ENCODE results near the gene TBC1D4. TPM values are rescaled to one million over a fixed set of nuclear protein-coding genes. Genes with fewer than 3 reads are reported as not detected.

TBC1D4 gene
- total RNA-seq, 1 experiment from 2014 or later: 5.5 TPM

GRCh38 chr13:75341028-75341427 lies 140.9 kb downstream of the TBC1D4 start:
- in situ Hi-C loops (cut with HindIII; ENCODE audit: low pct_unique_long_range_greater_than_20kb, low sequenced_read_pairs): no loop called here
- Histone ChIP-seq H3K4me1 (ENCODE audit: control insufficient read depth, insufficient read depth, low read length) (no peaks in the 10 kb centered on the region), H3K4me3 (ENCODE audit: low read depth in 2 of 2, low read length in 2 of 2) (no peak overlapping the region), H3K27ac (ENCODE audit: low read length) (no peak overlapping the region), H3K36me3 (ENCODE audit: control insufficient read depth, insufficient read depth, low read length) (no peaks in the 10 kb centered on the region), H3K9me3 (ENCODE audit: control insufficient read depth, insufficient read depth, low read depth, low read length) (no peaks in the 10 kb centered on the region), H3K27me3 (ENCODE audit: control insufficient read depth, insufficient read depth, low read length) (no peaks in the 10 kb centered on the region)
- BruUV-seq (replicated peaks): no TSS peak
- intact Hi-C loops (cut with micrococcal nuclease; ENCODE audit: unreplicated experiment): no loop called here
- ChIA-PET POLR2A (no interaction called here), CTCF (no interaction called here)
- no peak for DNase-seq (ENCODE audit: low read depth, low spot score)
- no peak for TF ChIP-seq SIN3A (IDR thresholded peaks at IDR 0.05; ENCODE audit: borderline replicate concordance, insufficient read depth, low read depth, low read length)
- no peak for TF ChIP-seq CTCF (IDR thresholded peaks at IDR 0.05)
- no peak for TF ChIP-seq POLR2AphosphoS5 (IDR thresholded peaks at IDR 0.05; ENCODE audit: low read depth, low read length)
- TF ChIP-seq, protein P1, sequence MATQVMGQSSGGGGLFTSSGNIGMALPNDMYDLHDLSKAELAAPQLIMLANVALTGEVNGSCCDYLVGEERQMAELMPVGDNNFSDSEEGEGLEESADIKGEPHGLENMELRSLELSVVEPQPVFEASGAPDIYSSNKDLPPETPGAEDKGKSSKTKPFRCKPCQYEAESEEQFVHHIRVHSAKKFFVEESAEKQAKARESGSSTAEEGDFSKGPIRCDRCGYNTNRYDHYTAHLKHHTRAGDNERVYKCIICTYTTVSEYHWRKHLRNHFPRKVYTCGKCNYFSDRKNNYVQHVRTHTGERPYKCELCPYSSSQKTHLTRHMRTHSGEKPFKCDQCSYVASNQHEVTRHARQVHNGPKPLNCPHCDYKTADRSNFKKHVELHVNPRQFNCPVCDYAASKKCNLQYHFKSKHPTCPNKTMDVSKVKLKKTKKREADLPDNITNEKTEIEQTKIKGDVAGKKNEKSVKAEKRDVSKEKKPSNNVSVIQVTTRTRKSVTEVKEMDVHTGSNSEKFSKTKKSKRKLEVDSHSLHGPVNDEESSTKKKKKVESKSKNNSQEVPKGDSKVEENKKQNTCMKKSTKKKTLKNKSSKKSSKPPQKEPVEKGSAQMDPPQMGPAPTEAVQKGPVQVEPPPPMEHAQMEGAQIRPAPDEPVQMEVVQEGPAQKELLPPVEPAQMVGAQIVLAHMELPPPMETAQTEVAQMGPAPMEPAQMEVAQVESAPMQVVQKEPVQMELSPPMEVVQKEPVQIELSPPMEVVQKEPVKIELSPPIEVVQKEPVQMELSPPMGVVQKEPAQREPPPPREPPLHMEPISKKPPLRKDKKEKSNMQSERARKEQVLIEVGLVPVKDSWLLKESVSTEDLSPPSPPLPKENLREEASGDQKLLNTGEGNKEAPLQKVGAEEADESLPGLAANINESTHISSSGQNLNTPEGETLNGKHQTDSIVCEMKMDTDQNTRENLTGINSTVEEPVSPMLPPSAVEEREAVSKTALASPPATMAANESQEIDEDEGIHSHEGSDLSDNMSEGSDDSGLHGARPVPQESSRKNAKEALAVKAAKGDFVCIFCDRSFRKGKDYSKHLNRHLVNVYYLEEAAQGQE (IDR thresholded peaks at IDR 0.05; ENCODE audit: insufficient read depth in 1 of 2, low read depth in 2 of 2, low read length in 1 of 2): no peak
- no peak for TF ChIP-seq TCF7L2 (IDR thresholded peaks at IDR 0.05; ENCODE audit: low read depth, low read length)
- no peak for ATAC-seq

- no peaks in the 10 kb centered on the region for H3K27me3 ChIP-seq (ENCODE audit: control insufficient read depth, insufficient read depth, low read length)
- ATAC-seq (no peak), DNase-seq (ENCODE audit: low read depth, low spot score) (no peak)
- in situ Hi-C loops (cut with HindIII; ENCODE audit: low pct_unique_long_range_greater_than_20kb, low sequenced_read_pairs) (no loop called here), intact Hi-C loops (cut with micrococcal nuclease; ENCODE audit: unreplicated experiment) (no loop called here)
- H3K36me3 ChIP-seq (ENCODE audit: control insufficient read depth, insufficient read depth, low read length): no peaks in the 10 kb centered on the region
- H3K9me3 ChIP-seq (ENCODE audit: control insufficient read depth, insufficient read depth, low read depth, low read length): no peaks in the 10 kb centered on the region
- BruUV-seq (replicated peaks): no TSS peak
- TF ChIP-seq, protein P1 (IDR thresholded peaks at IDR 0.05; ENCODE audit: insufficient read depth in 1 of 2, low read depth in 2 of 2, low read length in 1 of 2): no peak
- TF ChIP-seq SIN3A (IDR thresholded peaks at IDR 0.05; ENCODE audit: borderline replicate concordance, insufficient read depth, low read depth, low read length): no peak
- TF ChIP-seq CTCF (IDR thresholded peaks at IDR 0.05): no peak
- no peak for TF ChIP-seq POLR2AphosphoS5 (IDR thresholded peaks at IDR 0.05; ENCODE audit: low read depth, low read length)
- TF ChIP-seq TCF7L2 (IDR thresholded peaks at IDR 0.05; ENCODE audit: low read depth, low read length): no peak
- ChIA-PET CTCF (no interaction called here), POLR2A (no interaction called here)
- H3K4me1 ChIP-seq (ENCODE audit: control insufficient read depth, insufficient read depth, low read length): no peaks in the 10 kb centered on the region
- no peak overlapping the region for H3K4me3 ChIP-seq (ENCODE audit: low read depth in 2 of 2, low read length in 2 of 2)
- no peak overlapping the region for H3K27ac ChIP-seq (ENCODE audit: low read length)
Observed at GRCh38 chr13:75339635-75340374, 142.2 kb downstream of the TBC1D4 start.

Data from Panc1 (cell line).